Left ventricle myocardium inferior (tissue), 1 donor: ENCODE measurements around the gene SLC35F4. TPM values are rescaled to one million over a fixed set of nuclear protein-coding genes. Genes with fewer than 3 reads are reported as not detected.

Source experiments
- DNase-seq: peaks from one replicate; pipeline ENCODE4 v3.0.0-alpha.2; 2020
- H3K27ac ChIP-seq: fragments of 200-600 bp; replicated peaks from 2 replicates; pipeline ENCODE4 v1.8.0; 2021
- H3K27me3 ChIP-seq: fragments of 200-600 bp; 2 replicates; pipeline ENCODE4 v1.8.0; 2021; ENCODE audit warnings: low read depth
- H3K36me3 ChIP-seq: fragments of 200-600 bp; 2 replicates; pipeline ENCODE4 v1.8.0; 2021
- H3K4me1 ChIP-seq: fragments of 200-600 bp; 2 replicates; pipeline ENCODE4 v1.8.0; 2021
- H3K4me3 ChIP-seq: fragments of 200-600 bp; 2 replicates; pipeline ENCODE4 v1.8.0; 2021; ENCODE audit warnings: mild to moderate bottlenecking, moderate library complexity
- H3K9me3 ChIP-seq: fragments of 200-600 bp; replicated peaks from 2 replicates; pipeline ENCODE4 v1.8.0; 2021
- CTCF ChIP-seq: fragments of 200-600 bp; IDR thresholded peaks from 2 replicates; pipeline ENCODE4 v1.8.0; 2021; ENCODE audit warnings: antibody characterized with exemption, mild to moderate bottlenecking, borderline replicate concordance
- intact Hi-C: fragments of 100-400 bp; cut with micrococcal nuclease; formaldehyde crosslinking; loops from one replicate; pipeline ENCODE4 v1.11.0; 2022
- total RNA-seq: library from RNA; stranded (reverse); fragmentation: NEBNext Ultra II Directional; extraction: Animal tissue kit (Norgen Biotek cat#: 25700); gene quantifications from one replicate; pipeline ENCODE4 v1.2.1, GENCODE V29; 2021
- donor health status: DM: no; HTN: yes; CAD: no; lungs with severe emphysema.

The SLC35F4 gene
- total RNA-seq, 1 donor from 2014 or later = not detected

GRCh38 chr14:57845316-57845715, 20.6 kb downstream of the SLC35F4 start:
- Histone ChIP-seq H3K4me1 (no peaks in the 10 kb centered on the region), H3K36me3 (no peaks in the 10 kb centered on the region), H3K27ac (no peak overlapping the region), H3K27me3 (no peaks in the 10 kb centered on the region), H3K9me3 (no peaks in the 10 kb centered on the region), H3K4me3 (no peak overlapping the region)
- intact Hi-C loops = no loop called here
- DNase-seq = no peak
- no peak for TF ChIP-seq CTCF

- Histone ChIP-seq H3K36me3 (no peaks in the 10 kb centered on the region), H3K4me1 (no peaks in the 10 kb centered on the region), H3K27ac (no peak overlapping the region), H3K4me3 (no peak overlapping the region), H3K27me3 (peaks cover 5% of the 10 kb centered on the region), H3K9me3 (no peaks in the 10 kb centered on the region)
- intact Hi-C loops = no loop called here
- no peak for DNase-seq
- TF ChIP-seq CTCF = no peak
Observed at GRCh38 chr14:57837267-57837666, 28.6 kb downstream of the SLC35F4 start.

GRCh38 chr14:57835766-57836165, 30.1 kb downstream of the SLC35F4 start:
- intact Hi-C loops = no loop called here
- Histone ChIP-seq H3K36me3 (no peaks in the 10 kb centered on the region), H3K4me1 (no peaks in the 10 kb centered on the region), H3K27ac (no peak overlapping the region), H3K27me3 (peaks cover 5% of the 10 kb centered on the region), H3K9me3 (no peaks in the 10 kb centered on the region), H3K4me3 (no peak overlapping the region)
- no peak for DNase-seq
- no peak for TF ChIP-seq CTCF

GRCh38 chr14:57834961-57835360, 30.9 kb downstream of the SLC35F4 start:
- no peaks in the 10 kb centered on the region for H3K36me3 ChIP-seq
- H3K27me3 ChIP-seq = peaks cover 5% of the 10 kb centered on the region
- no peaks in the 10 kb centered on the region for H3K4me1 ChIP-seq
- intact Hi-C loops = no loop called here
- DNase-seq = no peak
- no peak for TF ChIP-seq CTCF
- H3K4me3 ChIP-seq = no peak overlapping the region
- H3K9me3 ChIP-seq = no peaks in the 10 kb centered on the region
- H3K27ac ChIP-seq = no peak overlapping the region

- Histone ChIP-seq H3K27ac (no peak overlapping the region), H3K4me3 (no peak overlapping the region), H3K9me3 (no peaks in the 10 kb centered on the region), H3K27me3 (peaks cover 3% of the 10 kb centered on the region), H3K36me3 (no peaks in the 10 kb centered on the region), H3K4me1 (no peaks in the 10 kb centered on the region)
- no peak for DNase-seq
- intact Hi-C loops = no loop called here
- TF ChIP-seq CTCF = no peak
Observed at GRCh38 chr14:57834001-57834598, 31.8 kb downstream of the SLC35F4 start.

- peaks cover 5% of the 10 kb centered on the region for H3K27me3 ChIP-seq
- H3K36me3 ChIP-seq = no peaks in the 10 kb centered on the region
- no peak overlapping the region for H3K27ac ChIP-seq
- TF ChIP-seq CTCF = no peak
- DNase-seq = no peak
- intact Hi-C loops = no loop called here
- H3K4me3 ChIP-seq = no peak overlapping the region
- H3K4me1 ChIP-seq = no peaks in the 10 kb centered on the region
- no peaks in the 10 kb centered on the region for H3K9me3 ChIP-seq
Observed at GRCh38 chr14:57833323-57833722, 32.6 kb downstream of the SLC35F4 start.
